HG03558 (cell line): ENCODE data around the gene ZNF691.
"Not testable (repeated sequence)": the region's sequence is repeated elsewhere in the genome, so short reads cannot be mapped to it uniquely, and the experiment has no call there.

ENCODE experiments used
- ATAC-seq: cut with Tn5 transposase; IDR thresholded peaks from one replicate; pipeline ENCODE4 v1.9.1; 2021; ENCODE audit warnings: moderate number of reproducible peaks; ENCODE audit not compliant: unreplicated experiment; ENCODE audit errors: extremely low read depth

The ZNF691 gene

DNA sequence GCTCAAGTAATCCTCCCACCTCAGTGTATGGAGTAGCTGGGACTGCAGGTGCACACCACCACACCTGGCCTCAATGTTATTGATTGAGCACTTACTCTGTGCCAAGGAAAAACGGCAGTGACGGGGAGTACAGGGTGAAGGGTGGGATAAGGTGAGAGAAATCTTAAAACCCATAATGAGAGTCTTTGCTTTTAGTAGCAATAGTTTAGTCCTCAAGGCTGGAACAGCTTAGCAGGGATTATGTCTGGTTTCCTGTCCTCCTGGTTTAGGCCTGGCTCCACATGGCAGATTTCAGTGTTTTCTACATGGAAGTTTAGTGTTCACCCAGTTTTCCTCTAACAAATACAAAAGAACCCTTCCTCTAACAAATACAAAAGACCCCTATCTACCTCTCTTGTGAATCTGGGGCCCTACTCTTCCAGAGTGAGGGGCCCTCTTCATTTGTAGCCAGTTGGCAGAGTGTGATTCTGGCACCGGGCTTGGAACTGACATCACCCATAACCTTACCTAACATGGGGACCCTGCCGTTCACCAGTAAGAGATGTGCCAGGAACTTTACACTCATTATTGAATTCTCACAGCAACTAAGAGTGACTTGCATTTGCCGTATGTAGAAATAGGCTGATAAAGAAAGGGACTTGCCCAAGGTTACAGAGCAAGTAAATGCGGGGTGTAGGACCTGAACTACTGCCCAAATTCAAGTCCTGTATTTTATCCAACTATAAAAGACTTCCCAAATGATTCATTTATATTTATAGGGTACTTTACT, 6.9 kb downstream of the ZNF691 start:
- no peak for ATAC-seq

DNA sequence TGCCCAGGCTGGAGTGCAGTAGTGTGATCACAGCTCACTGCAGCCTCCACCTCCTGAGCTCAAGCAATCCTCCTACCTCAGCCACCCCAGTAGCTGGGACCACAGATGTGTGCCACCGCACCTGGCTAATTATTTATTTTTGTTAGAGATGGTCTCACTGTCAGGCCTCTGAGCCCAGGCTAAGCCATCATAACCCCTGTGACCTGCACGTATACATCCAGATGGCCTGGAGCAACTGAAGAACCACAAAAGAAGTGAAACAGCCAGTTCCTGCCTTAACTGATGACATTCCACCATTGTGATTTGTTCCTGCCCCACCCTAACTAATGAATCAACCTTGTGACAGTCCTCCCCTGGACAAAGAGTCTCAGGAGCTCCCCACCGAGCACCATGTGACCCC, 10.1 kb downstream of the ZNF691 start:
- ATAC-seq = not testable (repeated sequence)

DNA sequence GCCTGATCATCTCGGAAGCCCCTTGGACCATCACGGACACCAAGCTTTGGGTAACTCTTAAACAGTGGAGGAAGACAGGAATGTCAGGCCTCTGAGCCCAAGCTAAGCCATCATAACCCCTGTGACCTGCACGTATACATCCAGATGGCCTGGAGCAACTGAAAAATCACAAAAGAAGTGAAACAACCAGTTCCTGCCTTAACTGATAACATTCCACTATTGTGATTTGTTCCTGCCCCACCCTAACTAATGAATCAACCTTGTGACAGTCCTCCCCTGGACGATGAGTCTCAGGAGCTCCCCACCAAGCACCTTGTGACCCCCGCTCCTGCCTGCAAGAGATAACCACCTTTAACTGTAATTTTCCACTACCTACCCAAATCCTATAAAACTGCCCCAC, 13.0 kb downstream of the ZNF691 start:
- not testable (repeated sequence) for ATAC-seq

DNA sequence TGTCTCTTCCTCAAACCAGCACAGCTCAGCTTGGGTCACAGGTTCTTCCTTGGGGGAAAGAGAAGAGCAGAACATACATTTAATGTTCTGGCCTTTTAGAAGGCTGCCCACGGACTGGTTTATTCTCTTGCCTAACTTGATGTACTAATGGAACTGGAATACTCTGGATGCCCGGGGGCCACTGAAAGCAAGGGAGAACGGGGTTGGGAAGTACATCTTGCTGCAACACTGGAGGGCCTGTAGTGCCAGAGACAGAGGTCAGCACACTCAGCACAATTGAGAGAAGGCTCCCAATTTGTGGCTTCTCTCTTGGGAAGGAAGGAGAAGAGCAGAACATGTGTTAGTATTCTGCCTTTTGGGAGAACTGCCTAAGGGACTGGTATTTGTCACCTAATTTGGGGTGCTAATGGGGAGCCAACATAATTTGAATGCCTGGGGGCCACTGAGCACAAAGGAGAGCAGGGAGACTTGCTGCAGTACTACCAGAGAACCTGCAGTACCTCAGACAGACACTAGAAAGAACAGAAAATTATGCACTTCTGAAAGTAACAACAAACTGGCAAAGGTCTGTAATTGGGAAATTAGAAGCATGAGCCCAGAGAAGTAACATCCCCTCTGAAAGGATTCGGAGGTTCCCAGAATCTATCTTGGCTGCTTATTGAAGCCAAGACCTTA, 14.1 kb downstream of the ZNF691 start:
- ATAC-seq = no peak

DNA sequence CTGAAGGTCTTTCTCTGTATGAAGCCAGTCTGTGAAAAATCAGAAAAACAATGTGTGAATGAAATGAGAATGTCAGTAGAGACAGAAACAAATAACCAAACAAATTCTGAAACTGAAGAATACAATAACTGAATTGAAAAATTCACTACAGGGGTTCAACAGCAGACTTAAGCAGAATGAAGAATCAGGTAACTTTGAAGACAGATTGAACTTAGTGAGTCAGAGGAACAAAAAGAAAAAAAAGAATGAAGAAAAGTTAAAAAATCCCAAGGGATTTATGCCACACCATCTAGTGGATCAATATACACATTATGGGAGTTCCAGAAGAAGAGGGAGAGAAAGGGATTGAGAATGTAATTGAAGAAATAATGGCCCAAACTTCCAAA, 14.6 kb downstream of the ZNF691 start:
- ATAC-seq = no peak

DNA sequence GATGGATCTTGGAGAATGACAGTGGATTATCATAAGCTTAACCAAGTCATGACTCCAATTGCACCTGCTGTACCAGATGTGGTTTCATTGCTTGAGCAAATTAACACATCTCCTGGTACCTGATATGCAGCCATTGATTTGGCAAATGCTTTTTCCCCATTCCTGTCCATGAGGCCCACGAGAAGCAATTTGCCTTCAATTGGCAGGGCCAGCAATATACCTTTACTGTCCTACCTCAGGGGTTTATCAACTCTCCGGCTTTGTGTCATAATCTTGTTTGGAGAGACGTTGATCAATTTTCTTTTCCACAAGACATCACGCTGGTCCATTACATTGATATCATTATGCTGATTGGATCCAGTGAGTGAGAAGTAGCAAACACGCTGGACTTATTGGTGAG, 20.1 kb downstream of the ZNF691 start:
- ATAC-seq = no peak

DNA sequence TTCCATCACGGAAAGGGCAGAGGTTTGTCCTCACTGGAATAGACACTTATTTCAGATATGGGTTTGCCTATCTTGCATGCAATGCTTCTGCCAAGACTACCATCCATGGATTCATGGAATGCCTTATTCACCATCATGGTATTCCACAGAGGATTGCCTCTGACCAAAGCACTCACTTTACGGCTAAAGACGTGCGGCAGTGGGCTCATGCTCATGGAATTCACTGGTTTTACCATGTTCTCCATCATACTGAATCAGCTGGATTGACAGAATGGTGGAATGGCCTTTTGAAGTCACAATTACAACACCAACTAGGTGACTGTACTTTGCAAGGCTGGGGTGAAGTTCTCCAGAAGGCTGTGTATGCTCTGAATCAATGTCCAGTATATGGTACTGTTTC, 22.1 kb downstream of the ZNF691 start:
- ATAC-seq = not testable (repeated sequence)

DNA sequence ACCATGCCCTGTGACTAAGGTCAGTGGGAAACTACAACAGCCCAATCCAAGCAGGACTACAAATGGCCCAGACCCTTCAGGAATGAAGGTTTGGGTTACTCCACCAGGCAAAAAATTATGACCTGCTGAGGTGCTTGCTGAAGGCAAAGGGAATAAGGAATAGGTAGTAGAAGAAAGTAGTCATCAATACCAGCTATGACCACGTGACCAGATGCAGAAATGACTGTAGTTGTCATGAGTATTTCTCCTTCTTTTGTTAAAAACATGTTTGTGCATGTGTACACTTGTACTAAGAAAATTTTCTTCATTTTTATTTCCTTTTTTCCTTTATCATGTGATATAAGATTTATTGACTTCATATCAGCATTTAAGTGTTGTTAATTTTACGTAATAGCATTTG, 22.8 kb downstream of the ZNF691 start:
- not testable (repeated sequence) for ATAC-seq

DNA sequence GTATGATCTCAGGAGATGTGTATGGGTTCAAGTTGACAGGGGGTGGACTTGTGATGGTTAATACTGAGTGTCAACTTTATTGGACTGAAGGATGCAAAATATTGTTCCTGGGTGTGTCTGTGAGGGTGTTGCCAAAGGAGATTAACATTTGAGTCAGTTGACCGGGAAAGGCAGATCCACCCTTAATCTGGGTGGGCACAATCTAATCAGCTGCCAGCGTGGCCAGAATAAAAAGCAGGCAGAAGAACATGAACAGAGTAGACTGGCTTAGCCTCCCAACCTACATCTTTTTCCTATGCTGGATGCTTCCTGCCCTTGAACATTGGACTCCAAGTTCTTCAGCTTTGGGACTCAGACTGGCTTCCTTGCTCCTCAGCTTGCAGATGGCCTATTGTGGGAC, 23.3 kb downstream of the ZNF691 start:
- ATAC-seq = not testable (repeated sequence)

DNA sequence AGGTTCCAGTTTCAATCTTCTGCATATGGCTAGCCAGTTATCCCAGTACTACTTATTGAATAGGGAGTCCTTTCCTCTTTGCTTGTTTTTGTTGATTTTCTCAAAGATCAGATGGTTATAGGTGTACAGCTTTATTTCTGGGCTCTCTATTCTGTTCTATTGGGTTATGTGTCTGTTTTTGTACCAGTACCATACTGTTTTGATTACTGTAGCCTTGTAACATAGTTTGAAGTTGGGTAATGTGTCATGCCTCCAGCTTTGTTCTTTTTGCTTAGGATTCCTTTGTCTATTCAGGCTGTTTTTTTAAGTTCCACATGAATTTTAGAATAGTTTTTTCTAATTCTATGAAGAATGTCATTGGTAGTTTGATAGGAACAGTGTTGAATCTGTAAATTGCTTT, 26.7 kb downstream of the ZNF691 start:
- not testable (repeated sequence) for ATAC-seq

DNA sequence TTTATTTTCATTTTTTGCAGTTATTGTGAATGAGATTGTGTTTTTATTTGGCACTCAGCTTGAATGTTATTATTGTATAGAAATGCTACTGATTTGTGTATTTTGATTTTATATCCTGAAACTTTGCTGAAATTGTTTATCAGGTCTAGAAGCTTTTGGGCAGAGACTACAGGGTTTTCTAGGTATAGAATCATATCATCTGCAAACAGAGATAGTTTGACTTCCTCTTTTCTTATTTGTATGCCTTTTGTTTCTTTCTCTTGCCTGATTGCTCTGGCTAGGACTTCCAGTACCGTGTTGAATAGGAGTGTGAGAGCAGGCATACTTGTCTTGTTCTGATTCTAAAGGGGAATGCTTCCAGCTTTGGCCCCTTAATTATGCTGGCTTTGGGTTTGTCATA, 27.3 kb downstream of the ZNF691 start:
- no peak for ATAC-seq

DNA sequence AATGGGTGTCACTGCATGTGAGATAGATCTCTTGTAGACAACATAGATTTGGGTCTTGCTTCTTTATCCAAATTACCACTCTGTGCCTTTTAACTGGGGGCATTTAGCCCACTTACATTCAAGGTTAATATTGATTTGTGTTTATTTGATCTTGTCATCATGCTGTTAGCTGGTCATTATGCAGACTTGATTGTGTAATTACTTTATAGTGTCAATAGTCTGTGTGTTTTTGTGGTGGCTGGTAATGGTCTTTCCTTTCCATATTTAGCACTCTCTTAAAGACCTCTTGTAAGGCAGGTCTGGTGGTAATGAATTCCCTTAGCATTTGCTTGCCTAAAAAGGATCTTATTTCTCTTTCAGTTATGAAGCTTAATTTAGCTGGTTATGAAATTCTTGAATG, 29.6 kb downstream of the ZNF691 start:
- ATAC-seq = no peak

DNA sequence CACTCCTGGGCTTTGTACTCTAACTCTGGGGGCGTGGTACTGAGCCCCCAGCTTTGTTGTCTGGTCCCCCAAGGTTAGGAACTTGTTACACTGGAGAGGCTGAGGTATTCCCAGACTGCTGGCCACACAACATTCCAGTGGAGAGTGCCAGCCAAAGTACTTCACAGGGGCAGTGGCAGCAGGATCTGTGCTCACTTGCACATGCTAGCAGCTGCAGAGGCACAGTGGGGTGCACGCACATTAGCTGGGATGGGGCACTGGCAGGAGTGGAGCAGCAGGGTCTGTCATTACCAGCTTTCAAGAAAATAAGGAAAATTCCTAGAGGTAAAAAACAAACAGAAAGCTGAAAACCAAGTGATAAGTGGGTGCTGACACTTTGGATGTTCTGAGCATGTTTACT, 31.0 kb downstream of the ZNF691 start:
- no peak for ATAC-seq

DNA sequence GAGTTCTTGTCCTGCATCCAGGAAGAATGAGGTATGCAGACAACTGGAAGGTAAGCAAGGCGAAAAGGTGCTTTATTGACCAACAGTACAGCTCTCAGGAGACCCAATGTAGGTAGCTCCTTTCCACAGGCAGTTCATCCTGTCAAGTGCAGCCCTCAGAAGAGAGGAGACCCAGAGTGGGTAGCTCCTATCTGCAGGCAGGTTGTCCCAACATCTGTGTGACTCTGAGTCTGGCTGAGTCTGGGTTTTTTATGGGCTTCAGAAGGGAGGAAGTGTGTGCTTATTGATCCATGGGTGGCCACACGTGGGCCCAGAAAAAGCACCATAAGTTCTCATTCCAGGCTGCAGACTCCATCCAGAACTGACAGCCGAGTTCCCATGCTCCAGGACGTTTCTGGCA, 34.0 kb downstream of the ZNF691 start:
- ATAC-seq = no peak

DNA sequence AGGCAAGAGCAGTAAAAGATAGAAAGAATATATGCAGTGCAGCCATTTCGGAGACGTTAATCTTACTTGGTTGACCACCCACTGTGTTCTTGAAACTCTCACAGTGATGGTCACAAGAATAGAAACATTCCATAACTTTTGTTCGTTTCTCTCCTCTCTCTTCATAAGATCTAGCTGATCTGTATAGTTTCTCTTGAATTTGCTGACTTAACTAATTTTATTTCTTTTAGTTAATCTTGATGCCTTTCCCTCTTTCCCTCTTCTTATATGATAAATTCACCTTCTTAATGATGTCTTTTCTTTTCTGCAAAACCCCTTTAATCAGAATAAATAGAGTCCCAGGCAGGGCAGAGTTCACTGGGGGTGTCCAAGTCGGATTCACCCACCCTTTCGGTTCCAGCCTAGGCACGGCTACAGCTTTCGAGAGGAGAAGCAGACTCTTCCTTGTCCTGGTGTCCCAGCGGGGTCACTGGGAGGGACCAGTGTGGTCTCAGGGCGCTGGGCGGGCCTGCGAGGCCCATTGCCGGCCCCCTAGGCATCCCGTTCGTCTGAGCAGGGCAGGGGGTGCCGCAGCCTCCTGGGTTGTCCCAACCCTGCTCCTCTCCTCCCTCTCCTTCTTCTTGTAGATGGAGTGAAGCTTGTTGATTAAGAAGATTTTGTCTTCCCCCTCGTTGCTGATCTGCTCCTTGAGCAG, 39.8 kb downstream of the ZNF691 start:
- ATAC-seq = no peak

DNA sequence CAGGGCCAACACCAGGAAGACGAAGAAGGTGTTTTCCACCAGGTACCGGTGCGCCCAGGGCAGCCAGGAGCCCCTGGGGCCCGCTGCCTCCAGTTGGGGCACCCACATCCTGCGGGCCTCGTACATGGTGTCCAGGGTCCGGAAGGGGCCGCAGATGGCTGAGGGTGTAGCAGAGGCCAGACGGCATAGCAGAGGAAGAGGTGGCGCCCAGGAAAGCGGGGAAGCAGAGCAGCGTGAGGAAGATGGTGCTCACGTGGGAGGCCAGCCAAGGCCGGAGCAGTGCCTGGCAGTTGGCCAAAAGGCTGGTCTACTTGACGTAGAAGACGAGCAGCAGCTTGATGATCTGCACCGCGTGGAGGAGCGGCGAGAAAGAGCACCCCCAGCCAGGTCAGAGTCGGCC, 40.4 kb downstream of the ZNF691 start:
- no peak for ATAC-seq

DNA sequence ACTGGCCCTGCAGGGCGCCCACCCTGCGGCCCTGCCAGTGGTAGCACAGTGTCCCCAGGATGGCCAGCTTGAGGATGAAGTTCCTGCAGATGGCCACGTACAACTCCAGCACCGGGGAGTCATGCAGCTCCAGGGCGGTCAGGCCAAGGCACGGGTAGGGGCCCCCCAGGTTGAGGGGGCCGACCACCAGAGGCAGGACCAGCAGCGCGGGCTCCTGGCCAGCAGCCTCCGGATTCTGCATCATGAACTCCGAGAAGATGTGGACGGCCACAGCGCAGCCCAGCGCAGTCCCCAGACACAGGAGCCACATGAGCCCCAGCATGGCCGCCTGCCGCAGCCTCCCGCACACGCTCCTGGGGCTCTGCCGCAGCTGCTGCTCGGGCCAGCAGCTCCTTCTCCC, 41.0 kb downstream of the ZNF691 start:
- ATAC-seq = no peak

DNA sequence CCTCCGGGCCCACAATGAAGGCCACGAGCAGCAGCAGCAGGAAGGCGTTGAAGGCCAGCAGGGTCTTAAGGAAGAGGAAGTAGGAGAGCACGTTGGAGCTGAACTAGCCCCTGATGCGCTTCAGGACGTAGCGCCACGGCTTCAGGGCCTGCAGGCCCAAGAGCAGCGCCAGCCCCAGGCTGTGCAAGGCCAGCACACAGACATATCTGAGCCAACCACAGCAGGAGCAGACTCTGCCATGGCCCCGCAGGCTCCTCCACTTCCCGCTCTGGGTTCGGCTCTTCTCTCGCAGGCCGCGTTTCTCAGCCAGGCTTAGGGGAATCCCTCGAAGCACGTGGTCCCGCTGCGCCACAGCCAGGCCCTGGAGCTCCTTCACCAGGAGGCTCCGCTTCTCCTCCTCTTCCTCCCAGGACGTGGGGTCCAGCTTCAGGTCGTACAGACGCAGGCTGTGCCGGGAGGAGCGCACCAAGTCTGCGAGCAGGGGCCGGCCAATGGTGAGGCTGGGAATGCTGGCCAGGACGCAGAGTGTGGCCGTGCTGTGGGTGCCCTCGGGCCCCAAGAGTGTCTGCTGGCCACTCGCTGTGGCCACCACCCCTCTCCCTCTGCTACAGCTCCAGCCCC, 41.7 kb downstream of the ZNF691 start:
- ATAC-seq = no peak

DNA sequence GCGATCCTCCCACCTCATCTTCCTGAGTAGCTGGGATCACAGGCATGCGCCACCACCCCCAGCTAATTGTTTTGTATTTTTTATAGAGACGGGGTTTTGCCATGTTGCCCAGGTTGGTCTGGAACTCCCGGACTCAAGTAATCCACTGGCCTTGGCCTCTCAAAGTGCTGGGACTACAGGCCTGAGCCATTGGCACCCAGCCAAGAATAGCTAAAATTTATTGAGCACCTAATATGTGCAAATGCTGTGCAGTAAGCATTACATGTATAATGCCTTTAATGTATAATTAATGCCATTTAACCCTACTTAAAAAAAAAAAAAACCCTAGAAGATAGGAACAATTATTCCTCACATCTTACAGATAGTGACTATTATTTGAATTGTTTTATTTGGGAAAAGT, 42.9 kb downstream of the ZNF691 start:
- no peak for ATAC-seq

DNA sequence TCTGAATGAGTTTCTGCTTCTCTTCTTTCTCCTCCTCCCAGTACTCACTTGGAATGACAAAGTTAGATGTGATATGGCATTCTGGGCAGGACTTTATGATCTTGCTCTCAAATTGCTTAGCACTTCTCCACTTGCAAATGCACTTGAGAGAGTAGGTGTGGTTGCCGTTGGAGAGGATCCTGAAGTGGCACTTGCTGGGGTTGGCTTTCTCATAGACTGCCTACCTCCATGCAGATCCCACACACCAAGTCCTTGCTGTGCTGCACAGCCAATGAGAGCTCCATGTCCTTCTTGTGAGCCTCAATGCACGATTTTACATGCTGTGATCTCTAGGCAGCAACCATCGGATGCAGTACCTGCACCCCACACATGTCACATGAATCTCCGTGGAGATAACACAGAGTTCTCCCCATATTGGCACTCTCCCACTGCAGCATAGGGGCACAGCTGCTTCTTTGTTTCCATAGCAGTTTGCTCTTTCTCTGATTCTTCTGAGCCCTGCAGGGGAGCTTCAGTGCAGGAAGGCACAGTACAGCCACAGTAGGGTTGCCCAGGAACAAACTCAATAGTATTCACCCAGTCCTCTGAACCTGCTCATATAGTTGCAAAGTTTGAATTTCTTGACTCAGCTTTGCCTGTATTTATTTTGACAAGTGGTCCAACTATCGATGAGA, 45.2 kb downstream of the ZNF691 start:
- ATAC-seq = no peak
